ENCODE data around the gene VAV3.

VAV3 gene

GRCh38 chr1:107604825-107605224 lies 360.2 kb downstream of the VAV3 start:
- no peak for DNase-seq (ENCODE audit: low read depth in 4 of 4, low spot score in 1 of 4)

- DNase-seq (ENCODE audit: low read depth in 4 of 4, low spot score in 1 of 4) = no peak
Observed at GRCh38 chr1:107600607-107601160, 364.3 kb downstream of the VAV3 start.

DNA sequence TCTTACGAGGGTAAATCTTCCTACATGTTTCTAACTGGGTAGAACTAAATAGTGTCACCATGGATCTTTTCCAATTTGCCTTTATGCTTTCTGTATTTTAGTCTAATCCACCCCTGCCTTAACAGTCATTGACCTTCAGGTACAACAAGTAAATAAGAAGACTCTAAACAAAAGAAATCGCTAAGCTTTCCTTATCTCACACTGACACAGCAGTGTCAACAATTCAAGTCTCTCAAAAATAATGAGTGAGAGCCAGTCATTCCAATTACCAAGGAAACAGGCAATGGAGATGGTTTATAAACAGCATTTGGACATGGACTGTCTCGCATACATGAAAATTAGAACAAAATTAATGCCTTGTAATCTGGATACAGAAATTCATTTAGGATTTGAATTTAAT lies 365.8 kb downstream of the VAV3 start:
- DNase-seq (ENCODE audit: low read depth in 4 of 4, low spot score in 1 of 4) = no peak

DNA sequence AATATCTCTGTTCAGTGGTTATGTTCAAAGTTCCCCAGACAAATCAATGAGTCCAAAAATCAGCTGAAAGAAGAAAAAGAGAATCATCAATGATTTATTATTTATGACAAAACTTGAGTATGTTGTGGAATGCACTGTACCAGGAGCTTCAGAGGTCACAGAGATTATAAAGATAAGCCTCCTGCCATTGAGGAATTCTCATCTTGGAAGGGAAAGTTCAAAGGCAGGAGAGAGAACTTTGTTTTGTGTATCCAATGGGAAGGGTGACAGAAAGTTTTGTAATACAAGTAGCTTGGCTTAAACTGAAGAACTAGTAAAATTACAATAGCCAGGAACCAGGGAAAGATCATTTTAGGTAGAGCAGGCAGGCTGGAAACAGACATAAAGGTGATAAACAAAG lies 367.7 kb downstream of the VAV3 start:
- DNase-seq (ENCODE audit: low read depth in 4 of 4, low spot score in 1 of 4) = no peak

DNA sequence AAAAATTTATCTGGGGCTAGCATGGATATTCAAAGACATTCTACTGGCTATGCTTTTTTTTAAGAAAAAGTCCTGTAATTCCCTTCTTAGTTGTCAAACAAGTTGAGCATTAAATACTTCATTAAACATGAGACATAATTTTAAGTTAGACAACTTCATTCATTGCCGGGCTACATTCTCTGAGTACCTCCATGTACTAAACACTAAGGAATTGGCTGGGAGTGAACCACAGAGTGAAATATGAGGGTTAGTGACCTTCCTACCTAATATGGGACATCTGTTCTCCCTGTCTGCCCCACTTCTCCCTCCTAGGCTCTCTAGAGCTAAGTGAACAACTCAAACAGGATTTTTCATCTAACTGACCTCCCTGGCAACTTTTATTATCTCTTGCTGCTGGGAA lies 370.4 kb downstream of the VAV3 start:
- no peak for DNase-seq (ENCODE audit: low read depth in 4 of 4, low spot score in 1 of 4)

DNA sequence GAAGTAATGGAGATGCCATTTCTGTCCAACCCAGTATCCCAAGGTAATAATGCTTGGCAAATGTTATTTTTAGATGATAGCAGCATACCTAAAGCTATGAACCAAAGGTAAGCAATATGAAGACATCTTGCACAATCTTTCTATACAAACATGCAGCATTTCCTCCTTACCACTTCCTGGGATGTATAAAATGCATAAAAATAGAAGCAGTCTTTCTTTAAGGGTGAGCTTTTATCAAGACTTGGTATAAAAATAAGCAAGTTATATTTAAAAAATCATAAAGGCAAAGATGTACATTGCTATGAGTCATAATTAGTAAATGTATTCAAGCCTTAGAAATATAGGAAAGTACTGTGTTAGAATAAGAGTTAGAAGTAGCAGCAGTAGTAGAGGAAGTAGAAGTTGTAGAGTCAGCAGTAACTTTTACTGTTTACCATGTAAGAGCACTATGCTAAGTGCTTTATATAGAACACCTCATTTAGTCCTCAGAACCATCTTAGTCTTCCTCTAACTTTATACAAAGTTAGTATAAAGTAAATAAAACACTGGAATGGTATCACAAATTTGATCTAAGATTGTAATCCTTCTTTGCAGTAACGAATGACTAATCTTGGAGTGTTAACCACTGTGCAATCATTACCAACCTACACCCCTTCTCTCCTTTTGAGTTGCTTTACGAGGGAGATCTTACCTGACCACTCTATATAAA lies 371.3 kb downstream of the VAV3 start:
- no peak for DNase-seq (ENCODE audit: low read depth in 4 of 4, low spot score in 1 of 4)

- DNase-seq (ENCODE audit: low read depth in 4 of 4, low spot score in 1 of 4) = no peak
Observed at GRCh38 chr1:107590900-107591622, 373.9 kb downstream of the VAV3 start.

GRCh38 chr1:107590087-107590486 lies 374.9 kb downstream of the VAV3 start:
- DNase-seq (ENCODE audit: low read depth in 4 of 4, low spot score in 1 of 4) = no peak

DNA sequence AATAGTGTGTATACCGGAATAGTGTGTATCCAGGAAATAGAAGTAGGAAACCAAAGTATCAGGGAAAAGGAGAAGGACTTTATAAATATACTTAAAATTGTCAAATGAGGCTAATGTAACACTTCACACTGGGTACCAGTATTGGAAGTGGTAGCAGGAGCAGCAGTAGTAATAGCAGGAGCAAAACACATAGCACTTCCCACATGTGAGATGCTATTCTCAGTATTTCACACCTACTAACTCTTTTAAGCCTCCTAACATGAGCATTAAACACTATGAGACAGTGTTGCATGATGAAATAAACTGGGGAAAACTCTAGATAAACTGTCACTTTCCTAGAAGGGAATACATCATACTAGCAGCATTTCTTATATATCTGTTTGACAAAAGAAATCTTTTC lies 376.7 kb downstream of the VAV3 start:
- no peak for DNase-seq (ENCODE audit: low read depth in 4 of 4, low spot score in 1 of 4)

DNA sequence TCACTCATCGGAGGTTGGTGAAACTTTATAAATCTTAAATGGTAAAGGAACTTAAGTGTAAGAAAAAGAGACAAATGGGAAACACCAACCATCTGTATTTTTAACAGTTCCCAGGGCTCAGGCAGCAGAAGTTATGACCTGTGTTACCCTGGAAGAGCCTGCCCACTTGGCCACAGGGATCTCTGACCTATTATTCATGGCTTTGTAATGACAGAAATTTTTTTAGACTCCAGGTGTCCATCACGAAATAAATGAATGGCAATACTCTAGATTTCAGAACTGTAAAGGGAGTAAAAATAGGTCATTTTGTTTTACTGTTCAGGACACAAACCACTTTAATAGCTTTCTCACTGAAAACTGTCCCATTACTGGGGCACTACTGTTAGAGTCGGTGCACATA lies 389.8 kb downstream of the VAV3 start:
- no peak for DNase-seq (ENCODE audit: low read depth in 4 of 4, low spot score in 1 of 4)

DNA sequence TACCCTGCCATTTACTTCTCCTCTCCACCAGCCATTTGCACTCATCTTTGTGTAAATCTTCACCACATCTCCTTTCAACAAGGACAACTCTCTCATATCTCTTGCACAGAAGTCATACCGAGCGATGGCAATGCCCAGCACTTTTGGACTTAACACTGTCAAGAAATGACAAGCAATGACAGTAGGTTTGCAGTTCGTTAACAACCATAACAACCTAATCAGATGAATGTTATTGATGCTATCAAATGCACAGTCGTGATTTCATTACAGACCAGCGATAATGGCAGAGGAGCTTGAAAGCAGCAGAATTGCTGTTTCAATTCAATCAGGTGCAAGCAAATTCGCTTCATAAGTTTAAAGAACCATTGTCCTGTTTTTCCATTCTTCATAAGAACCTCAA lies 390.9 kb downstream of the VAV3 start:
- no peak for DNase-seq (ENCODE audit: low read depth in 4 of 4, low spot score in 1 of 4)

DNA sequence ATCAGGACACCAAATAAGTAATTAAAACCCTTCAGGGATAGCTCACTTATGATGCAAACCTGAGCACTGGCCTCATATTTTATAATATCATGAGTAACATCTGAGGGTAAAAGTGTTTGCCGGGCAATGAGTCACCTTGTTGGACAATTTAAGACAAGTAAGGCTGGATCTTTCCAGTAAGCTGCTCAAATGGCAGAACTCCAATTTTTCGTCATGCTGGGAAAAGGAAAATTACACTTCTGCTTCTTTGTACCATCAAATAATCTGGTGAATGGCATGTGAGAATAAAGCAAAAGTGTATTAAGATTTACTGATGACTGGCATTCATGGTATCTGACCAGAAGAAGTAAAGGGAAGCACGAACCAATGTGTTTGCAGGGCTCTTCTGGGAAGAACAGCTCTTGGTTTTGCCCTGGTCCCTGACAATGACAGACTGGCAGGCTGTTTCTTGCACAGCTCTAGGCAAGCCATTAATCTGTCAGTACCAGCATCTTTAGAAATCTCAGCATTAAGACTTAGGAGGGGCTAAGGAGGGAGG lies 392.2 kb downstream of the VAV3 start:
- no peak for DNase-seq (ENCODE audit: low read depth in 4 of 4, low spot score in 1 of 4)

DNA sequence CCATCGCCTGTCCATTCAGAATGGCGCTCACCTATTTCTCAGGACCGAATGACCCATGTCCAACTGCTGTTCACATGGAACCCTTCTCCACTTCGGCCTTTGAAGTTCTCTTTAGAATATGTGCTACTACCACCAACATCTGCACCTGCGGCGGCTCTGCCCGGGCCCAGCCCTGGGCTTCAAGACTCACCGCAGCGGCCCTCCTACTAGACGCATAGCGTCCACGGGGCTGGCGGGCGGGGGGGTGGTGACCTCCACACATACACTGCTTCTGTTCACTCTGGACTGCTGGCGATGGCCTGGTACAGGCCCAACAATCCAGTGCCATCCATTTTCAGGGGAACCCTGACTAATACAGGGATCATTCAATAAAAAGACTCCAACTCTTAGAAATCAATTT lies 394.2 kb downstream of the VAV3 start:
- DNase-seq (ENCODE audit: low read depth in 4 of 4, low spot score in 1 of 4) = no peak

DNA sequence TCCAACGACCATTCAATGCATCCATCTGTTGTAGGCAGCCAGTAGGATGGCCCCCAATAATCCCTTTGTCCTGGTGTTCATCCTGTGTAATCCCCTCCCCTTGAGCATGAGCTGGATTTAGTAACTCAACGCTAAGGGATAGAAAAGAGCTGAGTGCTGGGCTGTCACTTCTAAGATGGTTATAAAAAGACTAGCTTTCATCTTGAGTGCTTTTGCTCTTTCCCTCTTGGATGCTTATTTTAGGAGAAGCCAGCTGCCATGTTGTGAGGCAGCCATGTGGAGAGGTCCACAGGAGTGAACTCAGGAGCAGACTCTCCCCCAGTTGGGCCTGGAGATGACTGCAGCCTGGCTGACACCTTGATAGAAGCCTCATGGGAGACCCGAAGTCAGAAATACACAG lies 401.5 kb downstream of the VAV3 start:
- no peak for DNase-seq (ENCODE audit: low read depth in 4 of 4, low spot score in 1 of 4)

DNA sequence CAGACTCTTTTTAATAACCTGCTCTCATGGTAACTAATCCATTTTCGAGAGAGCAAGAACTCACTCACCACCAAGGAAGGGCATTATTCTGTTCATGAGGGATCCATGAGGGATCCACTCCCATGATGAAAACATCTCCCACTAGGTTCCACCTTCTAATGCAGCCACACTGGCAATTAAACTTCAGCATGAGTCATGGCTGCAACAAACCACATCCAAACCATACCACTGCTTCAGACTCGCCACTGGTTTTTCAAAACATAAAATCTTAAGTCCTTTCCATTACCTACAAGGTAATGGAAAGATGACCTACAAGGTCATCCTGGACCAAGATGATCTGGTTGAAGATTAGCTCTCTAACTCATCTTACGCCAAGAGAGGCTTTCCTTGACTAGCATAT lies 405.1 kb downstream of the VAV3 start:
- DNase-seq (ENCODE audit: low read depth in 4 of 4, low spot score in 1 of 4) = no peak

DNA sequence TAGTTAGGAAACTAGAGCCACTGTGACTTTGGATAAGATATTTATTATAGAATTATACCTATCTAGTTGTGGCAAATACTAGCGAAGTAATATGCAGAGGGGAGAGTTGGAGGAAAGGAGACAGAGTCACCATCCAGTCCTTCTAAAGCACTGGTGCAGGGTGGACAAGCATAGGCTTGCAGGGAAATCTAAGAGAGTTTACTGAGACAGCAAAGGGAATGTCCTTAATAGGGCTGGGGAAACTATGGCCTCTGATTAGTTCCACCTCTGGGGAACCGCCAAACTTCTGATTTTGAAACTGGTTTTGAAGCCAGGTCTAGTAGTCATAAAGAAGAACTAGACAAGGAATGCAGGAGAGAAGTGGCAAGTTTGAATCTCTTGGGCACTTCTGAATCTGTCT lies 407.9 kb downstream of the VAV3 start:
- no peak for DNase-seq (ENCODE audit: low read depth in 4 of 4, low spot score in 1 of 4)

DNA sequence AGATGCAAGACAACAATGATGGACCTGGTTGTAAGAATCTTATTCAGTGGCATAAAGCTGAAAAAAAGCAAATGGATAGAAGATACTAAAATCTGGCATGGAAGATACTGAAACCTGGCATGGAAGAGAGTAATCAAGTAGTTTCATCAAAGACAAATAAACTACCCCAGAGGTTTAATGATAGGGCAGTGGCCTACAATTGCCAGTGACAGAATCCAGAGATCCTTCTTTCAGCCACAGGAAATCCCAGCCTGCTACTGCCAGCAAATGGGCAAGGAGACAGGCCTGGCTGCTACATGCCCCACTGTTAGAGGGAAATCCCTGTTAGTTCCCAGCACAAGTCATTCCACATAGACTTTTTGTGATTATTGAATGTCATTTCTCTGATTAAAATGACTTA lies 409.4 kb downstream of the VAV3 start:
- DNase-seq (ENCODE audit: low read depth in 4 of 4, low spot score in 1 of 4) = no peak

GRCh38 chr1:107552781-107553180 lies 412.2 kb downstream of the VAV3 start:
- no peak for DNase-seq (ENCODE audit: low read depth in 4 of 4, low spot score in 1 of 4)

DNA sequence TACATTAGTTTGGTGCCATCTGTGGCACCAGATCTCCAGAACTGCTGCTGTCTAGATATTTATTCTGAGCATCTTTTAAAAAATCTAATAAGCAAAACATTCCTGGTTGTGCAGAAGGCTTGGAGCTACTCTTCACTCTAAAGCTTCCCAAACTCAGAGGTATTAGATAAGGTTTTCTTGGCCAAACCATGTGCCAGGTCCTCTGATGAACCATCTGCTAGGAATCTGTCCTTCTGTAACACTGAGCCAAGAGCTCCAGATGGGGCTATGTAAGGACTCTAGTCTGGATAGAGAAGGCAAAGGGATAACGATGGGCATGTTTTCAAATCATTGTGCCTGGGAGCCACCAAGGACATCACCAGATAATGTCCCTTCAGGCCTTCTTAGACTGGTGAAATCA lies 413.5 kb downstream of the VAV3 start:
- DNase-seq (ENCODE audit: low read depth in 4 of 4, low spot score in 1 of 4) = no peak

DNA sequence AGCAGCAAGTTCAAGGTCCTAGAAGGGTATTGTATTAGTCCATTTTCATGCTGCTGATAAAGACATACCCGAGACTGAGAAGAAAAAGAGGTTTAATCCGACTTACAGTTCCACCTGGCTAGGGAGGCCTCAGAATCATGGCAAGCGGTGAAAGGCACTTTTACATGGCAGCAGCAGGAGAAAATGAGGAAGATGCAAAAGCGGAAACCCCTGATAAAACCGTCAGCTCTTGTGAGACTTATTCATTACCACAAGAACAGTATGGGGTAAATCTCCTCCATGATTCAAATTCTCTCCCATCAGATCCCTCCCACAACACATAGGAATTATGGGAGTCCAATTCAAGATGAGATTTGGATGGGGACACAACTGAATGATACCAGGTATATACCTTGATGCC lies 414.6 kb downstream of the VAV3 start:
- DNase-seq (ENCODE audit: low read depth in 4 of 4, low spot score in 1 of 4) = no peak

GRCh38 chr1:107549152-107549810 lies 415.7 kb downstream of the VAV3 start:
- no peak for DNase-seq (ENCODE audit: low read depth in 4 of 4, low spot score in 1 of 4)

DNA sequence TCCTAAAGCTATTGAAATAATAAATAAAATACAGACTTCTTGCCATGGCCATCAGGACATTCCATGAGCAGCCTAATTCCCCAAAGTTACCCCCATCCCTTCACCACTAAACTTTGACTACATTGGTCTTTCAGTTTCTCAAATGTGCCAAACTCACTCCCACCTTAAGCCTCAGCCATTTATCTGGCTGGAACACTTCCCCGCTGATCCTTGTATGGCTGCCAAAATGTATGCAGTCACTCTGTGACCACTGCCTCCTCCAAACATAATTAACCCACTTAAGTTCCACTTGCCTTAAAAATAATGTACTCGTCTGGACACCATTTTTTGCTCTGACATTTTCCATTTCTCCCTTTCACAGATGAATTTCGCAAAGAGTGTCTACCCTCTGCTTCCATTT lies 416.7 kb downstream of the VAV3 start:
- DNase-seq (ENCODE audit: low read depth in 4 of 4, low spot score in 1 of 4) = no peak

All from stimulated activated CD4-positive, alpha-beta T cell treated with anti-CD3 and anti-CD28 coated beads, Interleukin-1b, Interleukin-23, amount 100 ng/mL, for 24 hours (primary cell).